Parathyroid adenoma (tissue), 2 donors: ENCODE measurements around the gene CLEC2B.

Experiments
- H2AFZ ChIP-seq: fragments of 300-600 bp; sonication (generic); one replicate; pipeline ENCODE4 v1.7.0; 2017; ENCODE audit warnings: antibody characterized with exemption, mild to moderate bottlenecking
- H3K27ac ChIP-seq: fragments of 300-600 bp; sonication (generic); one replicate; pipeline ENCODE4 v1.7.0; 2017
- H3K27me3 ChIP-seq: fragments of 300-600 bp; sonication (generic); one replicate; pipeline ENCODE4 v1.7.0; 2017; ENCODE audit warnings: low read length; ENCODE audit not compliant: control insufficient read depth, insufficient read depth
- H3K36me3 ChIP-seq: fragments of 300-600 bp; sonication (generic); one replicate; pipeline ENCODE4 v1.7.0; 2017; ENCODE audit warnings: low read length; ENCODE audit not compliant: control insufficient read depth, insufficient read depth
- H3K4me1 ChIP-seq: fragments of 300-600 bp; sonication (generic); one replicate; pipeline ENCODE4 v1.7.0; 2017; ENCODE audit warnings: control low read depth
- H3K4me2 ChIP-seq: fragments of 300-600 bp; sonication (generic); one replicate; pipeline ENCODE4 v1.7.0; 2017; ENCODE audit warnings: low read length
- H3K4me3 ChIP-seq: fragments of 300-600 bp; sonication (generic); one replicate; pipeline ENCODE4 v1.7.0; 2017; ENCODE audit warnings: low read depth, low read length
- H3K79me2 ChIP-seq: fragments of 300-600 bp; sonication (generic); one replicate; pipeline ENCODE4 v1.7.0; 2017; ENCODE audit warnings: control low read depth
- H3K9ac ChIP-seq: fragments of 300-600 bp; sonication (generic); one replicate; pipeline ENCODE4 v1.7.0; 2017; ENCODE audit warnings: mild to moderate bottlenecking
- H3K9me3 ChIP-seq: fragments of 300-600 bp; sonication (generic); one replicate; pipeline ENCODE4 v1.7.0; 2017; ENCODE audit warnings: low read length; ENCODE audit not compliant: control insufficient read depth
- TF ChIP-seq, protein P1 (sequence below): fragments of 300-600 bp; sonication (generic); IDR thresholded peaks from one replicate; pipeline ENCODE4 v1.7.0; 2017; ENCODE audit warnings: antibody characterized with exemption, mild to moderate bottlenecking
- donor health status: primary hyperparathyroidism.

CLEC2B gene

DNA sequence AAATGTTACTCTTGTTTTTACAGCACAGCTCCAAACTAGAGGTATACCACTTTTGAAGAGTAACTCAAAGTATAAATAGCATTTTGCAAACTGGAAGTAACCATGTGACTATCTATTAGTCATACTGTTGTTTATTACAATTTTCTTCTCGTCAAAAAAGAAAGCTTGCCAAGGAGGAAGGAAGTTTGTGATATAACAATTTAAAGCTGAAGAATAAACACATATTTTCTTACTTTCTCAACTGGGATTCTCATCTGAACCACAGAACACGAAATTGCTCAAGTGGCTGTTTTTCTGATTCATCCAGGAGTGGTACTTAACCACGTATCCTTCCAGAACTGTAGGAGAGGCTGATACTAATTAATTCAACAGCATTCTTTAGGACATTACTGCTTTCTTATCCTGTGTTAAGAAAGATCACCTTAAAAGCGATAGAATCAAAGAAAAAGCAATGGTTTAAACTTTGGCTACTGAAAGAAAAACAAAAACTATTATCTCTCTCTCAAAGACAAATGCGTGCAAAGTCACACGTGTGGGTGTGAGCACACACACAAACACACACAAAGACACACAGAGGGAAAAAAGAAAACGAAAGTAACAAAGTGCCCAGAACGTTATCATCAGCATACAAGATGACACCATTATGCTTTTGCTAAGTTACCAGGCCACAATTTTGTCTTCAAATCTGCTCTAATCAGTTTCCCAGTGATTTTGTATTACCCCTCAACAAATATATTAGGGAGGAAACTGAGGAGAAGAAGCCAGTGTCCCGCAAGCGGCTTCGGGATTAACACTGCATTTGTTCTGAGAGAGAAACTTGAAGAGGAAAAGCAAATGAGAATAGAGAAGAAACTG, at the start of gene CLEC2B:
CLEC2B (minus strand) TSS at position 48 of the 855 bp plus-strand sequence.
- H3K4me1 ChIP-seq = no peaks in the 10 kb centered on the region
- no peaks in the 10 kb centered on the region for H3K36me3 ChIP-seq
- peak within 1 kb of the TSS; percentile 58 for H3K27ac ChIP-seq
- H3K27me3 ChIP-seq = no peaks in the 10 kb centered on the region
- no peaks in the 10 kb centered on the region for H3K79me2 ChIP-seq
- peak within 1 kb of the TSS; percentile 45 for H2AFZ ChIP-seq
- H3K9me3 ChIP-seq = no peaks in the 10 kb centered on the region
- peak within 1 kb of the TSS; percentile 42 for H3K4me3 ChIP-seq
- H3K4me2 ChIP-seq = peak within 1 kb of the TSS; percentile 65
- TF ChIP-seq, protein P1, sequence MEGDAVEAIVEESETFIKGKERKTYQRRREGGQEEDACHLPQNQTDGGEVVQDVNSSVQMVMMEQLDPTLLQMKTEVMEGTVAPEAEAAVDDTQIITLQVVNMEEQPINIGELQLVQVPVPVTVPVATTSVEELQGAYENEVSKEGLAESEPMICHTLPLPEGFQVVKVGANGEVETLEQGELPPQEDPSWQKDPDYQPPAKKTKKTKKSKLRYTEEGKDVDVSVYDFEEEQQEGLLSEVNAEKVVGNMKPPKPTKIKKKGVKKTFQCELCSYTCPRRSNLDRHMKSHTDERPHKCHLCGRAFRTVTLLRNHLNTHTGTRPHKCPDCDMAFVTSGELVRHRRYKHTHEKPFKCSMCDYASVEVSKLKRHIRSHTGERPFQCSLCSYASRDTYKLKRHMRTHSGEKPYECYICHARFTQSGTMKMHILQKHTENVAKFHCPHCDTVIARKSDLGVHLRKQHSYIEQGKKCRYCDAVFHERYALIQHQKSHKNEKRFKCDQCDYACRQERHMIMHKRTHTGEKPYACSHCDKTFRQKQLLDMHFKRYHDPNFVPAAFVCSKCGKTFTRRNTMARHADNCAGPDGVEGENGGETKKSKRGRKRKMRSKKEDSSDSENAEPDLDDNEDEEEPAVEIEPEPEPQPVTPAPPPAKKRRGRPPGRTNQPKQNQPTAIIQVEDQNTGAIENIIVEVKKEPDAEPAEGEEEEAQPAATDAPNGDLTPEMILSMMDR = no peak
- H3K9ac ChIP-seq = no peak within 1 kb of the TSS

DNA sequence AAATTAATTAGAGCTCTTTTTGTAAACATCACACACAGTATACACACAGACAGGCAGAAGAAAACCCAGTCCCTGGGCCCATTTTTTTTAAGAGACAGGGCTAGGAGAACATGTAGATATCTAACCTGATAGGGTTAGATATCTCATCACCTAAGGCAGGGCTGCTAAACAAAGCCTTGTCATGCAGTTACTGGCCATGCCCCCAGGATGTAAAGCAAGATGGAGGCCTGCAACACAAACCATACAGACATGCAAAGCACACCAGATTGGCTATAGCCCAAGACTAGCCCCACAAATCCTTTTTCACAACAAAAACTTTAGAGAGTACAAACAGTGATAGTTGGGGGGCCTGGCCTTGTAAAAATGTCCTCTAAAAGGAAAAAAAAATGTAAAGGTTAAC, 42.6 kb upstream of the CLEC2B start:
- Histone ChIP-seq H2AFZ (no peak overlapping the region), H3K27me3 (no peaks in the 10 kb centered on the region), H3K4me1 (no peaks in the 10 kb centered on the region), H3K9ac (no peak overlapping the region), H3K27ac (no peak overlapping the region), H3K4me2 (no peak overlapping the region), H3K4me3 (no peak overlapping the region), H3K36me3 (no peaks in the 10 kb centered on the region), H3K79me2 (no peaks in the 10 kb centered on the region), H3K9me3 (no peaks in the 10 kb centered on the region)
- TF ChIP-seq, protein P1 = no peak

DNA sequence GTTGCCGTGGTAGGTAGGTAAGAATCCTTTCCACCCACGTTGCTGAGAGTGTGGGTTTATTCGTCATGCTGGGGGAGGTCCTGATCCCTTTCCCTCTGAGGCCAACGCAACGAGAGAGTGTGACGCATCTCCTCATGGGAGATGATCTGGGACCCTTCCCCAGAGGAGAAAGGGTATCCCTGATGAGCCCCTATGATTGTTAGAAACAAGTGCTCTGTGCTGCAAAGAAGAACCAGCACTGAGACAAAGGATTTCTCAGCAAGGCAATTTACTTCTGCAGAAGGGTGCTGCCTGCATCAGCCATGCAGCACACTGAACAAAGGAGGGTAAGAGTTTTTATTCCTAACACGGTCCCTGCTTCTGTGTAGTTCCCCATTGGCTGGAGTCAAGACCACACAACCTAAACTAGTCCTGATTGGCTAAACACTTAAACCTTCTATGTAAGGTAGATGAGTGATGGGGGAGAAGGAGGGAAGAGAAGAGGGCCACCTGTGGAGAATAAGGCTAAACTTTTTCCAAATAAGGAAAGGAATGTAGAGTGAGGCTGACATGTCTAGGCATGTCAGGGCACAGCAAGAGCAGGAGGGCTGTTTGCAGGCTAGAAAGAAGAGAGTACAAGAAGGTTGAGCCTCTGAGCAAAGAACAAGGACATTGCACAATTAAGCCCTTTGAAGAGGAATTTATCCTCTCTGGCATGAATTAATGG, 41.7 kb upstream of the CLEC2B start:
- Histone ChIP-seq H2AFZ (no peak overlapping the region), H3K36me3 (no peaks in the 10 kb centered on the region), H3K4me1 (no peaks in the 10 kb centered on the region), H3K27me3 (no peaks in the 10 kb centered on the region), H3K27ac (no peak overlapping the region), H3K79me2 (no peaks in the 10 kb centered on the region), H3K9ac (no peak overlapping the region), H3K9me3 (no peaks in the 10 kb centered on the region), H3K4me3 (no peak overlapping the region), H3K4me2 (no peak overlapping the region)
- TF ChIP-seq, protein P1 = no peak

DNA sequence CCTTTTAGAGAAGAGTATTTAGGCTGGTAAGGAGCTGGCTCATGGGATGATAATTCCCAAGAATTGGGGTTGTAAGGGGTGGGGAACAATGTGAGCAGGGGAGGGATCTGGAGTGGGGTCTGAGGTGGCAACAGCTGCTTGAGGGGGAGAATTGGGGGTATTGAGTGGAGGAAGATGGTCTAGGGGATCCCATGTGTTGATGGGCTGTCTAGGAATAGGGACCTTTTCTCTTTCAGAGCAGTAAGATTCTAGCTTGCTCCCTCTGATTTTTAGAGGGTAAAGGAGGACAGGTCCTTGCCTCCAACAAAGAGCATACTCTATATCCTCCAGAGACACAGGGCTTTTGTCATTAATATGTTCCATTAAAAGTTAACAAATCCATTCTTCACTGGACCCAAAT, 40.6 kb upstream of the CLEC2B start:
- no peaks in the 10 kb centered on the region for H3K27me3 ChIP-seq
- H3K79me2 ChIP-seq = no peaks in the 10 kb centered on the region
- no peak overlapping the region for H3K4me3 ChIP-seq
- H3K27ac ChIP-seq = no peak overlapping the region
- TF ChIP-seq, protein P1 = no peak
- no peak overlapping the region for H3K9ac ChIP-seq
- H3K4me1 ChIP-seq = no peaks in the 10 kb centered on the region
- no peaks in the 10 kb centered on the region for H3K36me3 ChIP-seq
- no peak overlapping the region for H2AFZ ChIP-seq
- no peaks in the 10 kb centered on the region for H3K9me3 ChIP-seq
- H3K4me2 ChIP-seq = no peak overlapping the region
